Activated T-cell treated with anti-CD3 and anti-CD28 coated beads, Interleukin-2, amount 50 U/mL, for 1 hour (primary cell): ENCODE data around the gene DCST2.

ENCODE experiments used
- DNase-seq: peaks from one replicate; pipeline ENCODE4 v3.0.0-alpha.2; 2020

Gene DCST2

DNA sequence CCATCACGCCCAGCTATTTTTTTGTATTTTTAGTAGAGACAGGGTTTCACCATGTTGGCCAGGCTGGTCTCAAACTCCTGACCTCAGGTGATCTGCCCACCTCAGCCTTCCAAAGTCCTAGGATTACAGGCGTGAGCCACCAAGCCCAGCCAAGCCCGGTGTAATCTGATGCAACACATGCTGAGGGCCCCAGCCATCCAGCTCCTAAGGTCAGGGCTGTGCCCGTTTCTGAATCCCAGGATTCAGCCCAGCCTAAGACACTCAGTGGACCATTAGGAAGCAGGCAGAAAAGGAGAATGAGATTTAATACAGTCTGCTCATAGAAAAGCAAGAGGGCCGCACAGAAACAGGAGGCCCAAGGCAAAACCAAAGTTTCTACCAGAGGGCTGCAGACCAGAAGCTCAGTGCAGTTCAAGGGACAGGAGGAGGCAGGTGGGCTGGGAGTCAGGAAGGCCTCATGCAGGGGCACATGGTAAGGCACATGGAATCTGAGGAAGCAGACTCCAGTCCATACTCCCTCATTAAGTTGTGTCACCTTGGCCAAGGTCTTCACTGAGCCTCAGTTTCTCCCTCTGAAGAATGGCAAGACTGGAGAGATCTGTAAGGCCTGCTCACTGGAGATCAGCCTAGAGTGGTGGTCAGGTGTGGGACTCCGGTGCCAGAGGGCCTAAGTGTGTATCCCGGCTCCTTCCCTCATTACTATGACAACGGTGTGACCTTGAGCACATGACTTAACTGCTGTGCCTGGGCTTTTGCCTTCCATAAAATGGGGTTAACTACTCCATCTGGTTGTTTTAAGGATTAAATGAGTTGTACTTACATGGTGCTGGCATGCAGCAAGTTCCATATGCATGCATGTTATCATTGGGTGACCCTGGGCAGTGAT lies 15.1 kb upstream of the DCST2 start:
- DNase-seq = no peak

DNA sequence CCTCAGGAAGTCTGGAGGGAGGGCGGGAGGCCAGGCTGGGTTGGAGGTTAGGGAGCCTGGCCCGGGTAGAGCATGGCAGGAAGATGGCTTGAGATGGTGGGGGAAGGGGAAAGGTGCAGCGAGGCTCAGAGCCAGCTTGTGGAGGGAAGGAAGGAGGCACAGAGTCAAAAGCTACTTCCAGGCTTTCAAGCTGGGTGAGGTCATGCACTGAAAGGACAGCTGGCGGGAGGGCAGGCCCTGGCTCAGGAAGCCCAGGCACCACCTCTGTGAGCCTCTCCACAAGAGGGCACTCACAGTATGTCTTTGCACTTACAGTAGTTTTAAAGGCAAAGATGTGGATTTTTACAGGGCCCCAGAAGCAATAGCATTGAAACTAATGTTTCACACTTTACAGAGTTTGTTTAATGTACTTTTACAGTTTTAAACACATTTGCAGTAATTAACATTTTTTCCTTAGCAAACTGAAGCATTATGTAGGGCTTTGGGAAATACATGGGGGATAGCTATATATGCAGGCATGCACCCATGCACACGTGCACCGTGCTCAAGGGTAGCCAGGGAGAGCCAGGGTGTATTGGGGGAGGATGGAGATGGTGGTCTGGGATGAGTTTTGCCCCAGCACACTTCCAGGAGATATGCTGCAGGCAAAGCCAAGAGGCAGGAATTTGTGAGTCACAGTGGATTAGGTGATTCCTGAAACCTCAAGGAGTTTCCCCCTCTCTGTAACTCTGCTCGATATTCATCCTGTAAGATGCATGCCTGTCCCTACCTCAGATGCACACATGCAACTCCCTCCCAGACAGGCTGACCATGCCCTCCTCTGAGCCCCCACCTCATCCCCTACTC lies 11.5 kb upstream of the DCST2 start:
- peak; percentile 56 for DNase-seq

DNA sequence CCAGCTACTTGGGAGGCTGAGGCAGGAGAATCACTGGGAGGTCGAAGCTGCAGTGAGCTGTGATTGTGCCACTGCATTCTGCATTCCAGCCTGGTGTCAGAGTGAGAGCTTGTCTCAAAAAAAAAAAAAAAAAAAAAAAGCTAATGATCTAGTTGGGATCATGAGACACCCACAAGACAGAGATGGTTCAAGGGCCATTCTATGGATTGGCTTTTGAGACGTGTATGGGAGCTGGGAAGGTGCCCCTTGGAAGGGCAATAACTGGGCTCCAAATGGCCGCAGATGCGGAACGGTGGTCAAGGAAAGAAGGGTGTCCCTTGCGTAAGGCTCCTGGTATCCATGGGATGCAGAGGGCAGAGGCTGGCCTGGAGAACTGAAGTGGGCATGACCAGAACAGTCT lies 10.8 kb upstream of the DCST2 start:
- DNase-seq = no peak

DNA sequence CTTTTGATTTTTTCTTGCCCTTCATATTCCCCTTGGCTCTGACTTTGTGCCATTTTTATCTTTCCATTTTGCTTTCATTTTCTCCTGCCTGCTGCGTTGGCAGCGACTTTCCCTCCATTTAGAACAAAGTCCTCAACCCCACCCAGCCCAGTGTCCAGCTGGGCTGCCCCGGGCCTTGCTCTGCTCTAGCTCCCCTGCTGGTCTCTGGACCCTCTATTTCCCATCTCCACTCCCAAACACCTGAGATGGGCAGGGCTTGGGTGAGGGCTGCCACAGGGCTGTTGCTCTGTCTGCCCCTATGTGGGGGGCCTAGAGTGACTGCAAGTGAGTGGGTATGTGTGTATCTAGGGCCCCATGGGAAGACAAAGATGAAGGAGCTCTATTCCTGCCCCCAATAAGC lies 10.2 kb upstream of the DCST2 start:
- no peak for DNase-seq

DNA sequence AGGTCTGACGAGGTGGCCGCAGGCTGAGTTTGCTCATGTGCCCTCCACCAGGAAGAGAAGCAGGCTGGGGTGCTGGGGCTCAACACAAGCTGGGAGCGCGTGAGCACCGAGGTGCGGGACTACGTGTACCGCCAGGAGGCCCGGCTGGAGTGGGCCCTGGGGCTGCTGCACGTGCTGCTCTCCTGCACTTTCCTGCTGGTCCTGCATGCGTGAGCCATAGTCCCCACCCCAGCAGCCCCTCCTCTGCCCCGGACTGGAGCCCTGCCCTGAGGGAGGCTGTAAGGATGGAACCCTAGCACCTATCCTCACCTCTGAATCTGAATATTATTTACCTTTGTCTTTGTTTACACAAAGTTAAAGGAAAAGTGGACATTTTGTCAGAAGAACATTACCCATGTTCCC lies 9.7 kb upstream of the DCST2 start:
- DNase-seq = no peak

DNA sequence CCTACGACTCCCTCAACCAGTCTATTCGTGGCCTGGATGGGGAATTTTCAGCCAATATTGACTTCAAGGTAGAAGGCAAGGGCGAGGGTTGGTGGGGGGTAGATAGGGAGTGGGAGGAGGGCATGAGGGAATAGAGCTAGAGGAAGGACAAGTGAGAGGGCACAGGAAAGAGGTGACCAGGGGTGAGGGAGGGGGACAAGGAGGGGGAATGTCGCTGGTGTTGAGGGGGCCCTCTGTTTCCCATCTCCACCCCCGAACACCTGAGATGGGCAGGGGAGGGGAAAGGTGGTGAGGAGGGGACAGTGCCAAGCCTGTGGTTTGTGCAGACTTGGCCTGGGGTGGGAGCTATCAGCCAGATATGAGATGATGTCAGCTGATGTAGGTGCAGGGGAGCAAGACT lies 9.2 kb upstream of the DCST2 start:
- DNase-seq = no peak

DNA sequence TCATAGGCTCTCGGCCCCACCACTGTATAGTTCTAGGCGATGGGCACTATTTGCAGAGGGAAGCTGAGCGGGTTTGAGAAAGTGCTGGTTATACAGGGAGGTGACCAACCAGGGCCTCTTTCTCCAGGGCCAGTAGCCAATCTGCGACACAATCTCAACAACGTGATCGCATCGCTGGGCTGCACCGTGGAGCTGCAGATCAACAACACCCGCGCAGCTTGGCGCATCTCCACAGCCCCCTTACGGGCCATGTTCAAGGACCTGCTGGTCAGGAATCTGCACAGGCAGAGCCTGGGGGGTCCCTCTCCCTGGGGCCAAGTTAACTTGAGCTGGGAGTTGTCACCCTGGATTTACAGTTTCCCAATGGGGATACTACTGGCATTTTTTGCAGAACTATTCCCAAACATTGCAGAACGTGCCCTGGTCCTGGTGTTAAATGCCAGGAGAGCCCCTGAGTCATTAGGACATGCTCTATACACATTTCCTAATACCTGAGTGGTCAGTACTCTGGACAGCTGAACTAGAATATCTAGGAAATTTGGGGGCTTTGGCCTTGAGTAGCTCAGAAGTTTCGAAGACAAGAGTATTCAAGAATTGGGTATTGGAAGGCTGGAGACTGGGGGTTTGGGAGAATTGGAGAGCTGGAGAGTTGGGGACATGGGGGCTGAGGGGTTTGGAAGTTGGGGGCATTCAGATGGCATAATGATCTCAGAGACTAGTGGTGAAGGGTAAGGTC lies 6.9 kb upstream of the DCST2 start:
- DNase-seq = no peak

DNA sequence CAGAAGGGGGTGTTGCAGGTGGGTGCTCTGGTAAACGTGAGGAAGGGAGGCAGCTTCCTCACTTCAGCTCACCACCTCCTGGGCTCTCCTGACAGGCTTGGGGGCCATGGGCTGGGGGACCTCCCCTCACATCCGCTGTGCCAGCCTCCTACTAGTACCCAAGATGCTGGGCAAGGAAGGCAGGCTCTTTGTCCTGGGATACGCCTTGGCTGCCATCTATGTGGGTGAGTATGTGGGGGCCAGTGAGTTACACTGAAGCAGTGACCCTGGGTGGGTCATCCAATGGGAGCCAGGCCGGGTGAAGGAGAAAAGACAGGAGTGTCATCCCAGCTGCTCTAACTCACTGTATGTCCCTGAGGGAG lies 5.7 kb upstream of the DCST2 start:
- DNase-seq = no peak

DNA sequence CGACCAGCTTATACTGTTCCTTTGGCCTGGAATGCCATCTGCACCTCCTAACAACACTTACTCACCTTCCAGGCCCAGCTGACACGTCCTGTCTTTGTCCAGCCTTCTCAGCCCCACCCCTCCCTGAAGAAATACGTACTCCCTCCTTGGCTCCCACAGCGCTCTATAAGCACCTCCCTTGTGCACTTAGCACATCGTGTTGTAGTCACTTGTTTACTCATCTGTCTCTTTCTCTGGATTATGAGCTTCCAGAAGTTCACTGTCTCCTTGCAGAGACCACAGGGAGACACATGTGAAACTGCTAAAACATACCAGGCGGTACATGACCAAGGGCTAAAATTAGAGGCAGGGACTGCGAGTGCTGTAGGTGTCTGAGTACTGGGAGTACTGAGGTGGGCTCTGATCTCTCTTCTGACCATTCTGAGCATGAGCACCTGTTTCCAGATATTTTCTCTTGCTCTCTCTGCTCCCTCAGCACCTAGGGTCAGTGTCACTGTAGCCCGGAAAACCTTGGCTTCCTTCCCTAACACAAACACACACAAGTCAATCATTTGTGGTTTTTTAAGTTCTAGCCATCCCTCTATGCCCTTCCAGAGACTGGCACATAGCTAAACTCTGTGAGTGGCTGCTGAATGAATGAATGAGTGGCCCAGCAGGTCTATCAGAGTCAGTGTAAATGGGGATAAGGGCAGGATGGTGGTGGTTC lies 5.2 kb upstream of the DCST2 start:
- DNase-seq = no peak

DNA sequence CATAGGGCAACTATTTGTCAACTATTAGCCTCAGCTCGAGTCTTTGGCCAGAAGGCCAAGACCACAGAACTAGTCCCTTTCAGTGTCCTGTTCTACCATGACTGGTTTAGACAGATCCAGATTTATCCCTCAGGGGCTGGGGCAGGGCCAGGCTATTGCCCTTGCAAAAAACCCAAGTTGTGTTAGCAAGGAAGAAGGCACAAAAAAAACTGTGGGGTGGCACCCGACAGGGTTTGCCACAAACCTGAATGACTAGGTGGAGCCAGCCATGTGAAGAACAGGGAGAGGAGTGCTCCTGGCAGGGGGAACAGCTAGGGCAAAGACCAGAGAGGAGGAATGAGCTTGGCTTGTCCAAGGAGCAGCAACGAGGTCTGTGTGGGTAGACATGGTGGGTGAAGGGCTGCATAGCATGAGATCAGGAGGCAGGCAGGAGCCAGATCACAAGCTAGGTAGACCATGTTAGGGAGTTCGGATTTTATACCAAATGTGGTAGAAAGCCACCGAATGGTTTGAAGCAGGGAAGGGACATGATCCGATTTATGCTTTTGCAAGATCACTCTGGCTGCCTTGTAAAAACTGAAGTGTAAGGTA lies 4.4 kb upstream of the DCST2 start:
- DNase-seq = no peak

DNA sequence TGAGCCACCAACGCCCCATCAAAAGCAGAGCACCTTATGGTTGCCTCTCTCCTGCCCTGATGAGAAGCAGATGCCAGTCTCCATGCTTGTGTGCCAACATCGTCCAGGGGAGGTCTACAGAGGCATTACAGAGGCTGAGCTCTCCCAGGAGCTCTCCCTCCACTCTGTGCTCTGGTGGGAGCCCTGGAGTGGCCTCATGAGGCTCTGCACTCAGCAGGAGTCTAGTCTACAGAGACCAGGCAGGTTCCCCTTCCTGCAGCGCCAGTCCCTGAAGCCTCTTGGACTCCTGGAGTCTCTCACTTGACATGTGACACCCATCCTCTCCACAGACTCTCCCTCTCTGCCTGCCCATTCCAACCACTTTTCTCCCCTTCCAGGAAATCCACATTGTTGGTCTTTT lies 3.5 kb upstream of the DCST2 start:
- no peak for DNase-seq

DNA sequence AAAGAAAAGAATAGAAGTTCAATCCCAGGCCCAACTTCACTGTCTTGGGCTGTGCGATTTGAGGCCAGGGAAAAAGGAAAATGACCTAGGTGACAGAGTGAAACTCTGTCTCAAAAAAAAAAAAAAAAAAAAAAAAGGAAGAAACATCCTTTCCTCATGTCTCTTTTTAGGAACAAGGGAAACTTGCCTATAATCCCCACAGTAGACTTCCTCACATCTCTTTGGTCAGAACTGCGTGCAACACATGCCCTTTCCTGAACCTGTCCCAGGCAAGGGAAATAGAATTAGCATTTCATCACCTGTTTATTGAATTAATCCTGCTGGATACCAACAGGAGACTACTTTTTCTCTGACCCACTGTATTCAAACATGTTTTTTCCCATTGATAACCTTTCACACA lies 2.4 kb upstream of the DCST2 start:
- no peak for DNase-seq

DNA sequence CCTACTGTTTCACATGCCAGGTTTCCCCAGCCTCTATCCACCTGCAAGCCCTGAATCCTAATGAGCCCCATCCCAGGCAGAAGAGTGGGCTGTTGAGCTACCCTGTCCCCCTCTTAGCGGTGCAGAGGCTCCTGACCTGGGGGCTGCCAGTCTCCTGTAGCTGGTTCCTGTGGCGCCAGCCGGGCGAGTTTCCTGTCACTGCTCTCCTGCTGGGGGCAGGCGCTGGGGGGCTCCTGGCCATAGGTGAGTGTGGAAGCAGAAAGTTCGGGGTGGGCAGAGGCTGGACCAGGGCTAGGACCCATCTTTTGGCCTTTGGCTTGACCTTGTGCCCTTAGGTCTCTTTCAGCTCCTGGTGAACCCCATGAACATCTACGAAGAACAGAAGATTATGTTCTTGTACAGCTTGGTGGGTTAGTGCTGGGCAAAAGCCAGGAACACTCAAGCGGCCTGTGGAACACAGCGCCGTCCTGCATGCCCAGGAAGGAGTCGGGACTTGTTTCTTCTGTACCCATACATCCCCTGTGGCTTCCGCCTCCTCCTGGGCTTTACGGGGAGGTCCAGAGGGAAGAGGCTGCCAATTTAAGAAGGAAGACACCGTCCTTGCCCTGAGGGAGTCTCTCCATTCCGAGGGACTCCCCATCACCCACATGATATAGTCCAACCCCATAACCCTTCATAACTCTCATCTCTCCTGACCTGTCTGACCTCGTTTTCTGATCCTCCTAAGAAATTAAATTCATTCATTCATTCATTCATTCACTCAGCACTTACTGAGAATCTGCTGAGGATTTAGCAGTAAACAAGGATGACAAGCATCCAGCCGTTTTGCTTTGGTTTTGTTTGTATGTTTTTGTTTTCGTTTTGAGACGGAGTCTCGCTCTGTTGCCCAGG lies 982 bp upstream of the DCST2 start:
- DNase-seq = no peak

DNA sequence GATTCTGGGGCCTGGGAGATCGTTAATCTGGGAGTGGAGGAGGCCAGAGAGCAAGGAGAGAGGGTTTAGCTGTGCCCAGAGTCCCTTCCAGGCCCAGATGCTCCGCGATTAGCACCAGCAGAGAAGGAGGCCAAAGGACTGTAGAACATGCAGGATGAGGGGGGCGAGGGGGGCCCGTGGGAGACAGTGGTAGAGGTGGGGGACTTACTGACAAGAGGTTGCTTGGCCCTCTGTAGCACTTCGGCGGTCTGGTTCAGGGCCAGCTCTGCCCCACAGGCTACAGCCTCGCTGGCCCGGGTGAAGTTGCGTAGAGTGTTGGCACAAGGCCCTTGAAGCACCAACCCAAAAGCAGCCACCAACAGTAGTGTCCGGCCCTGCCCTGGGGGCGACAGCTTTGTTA lies 695 bp downstream of the DCST2 start:
- DNase-seq = no peak

DNA sequence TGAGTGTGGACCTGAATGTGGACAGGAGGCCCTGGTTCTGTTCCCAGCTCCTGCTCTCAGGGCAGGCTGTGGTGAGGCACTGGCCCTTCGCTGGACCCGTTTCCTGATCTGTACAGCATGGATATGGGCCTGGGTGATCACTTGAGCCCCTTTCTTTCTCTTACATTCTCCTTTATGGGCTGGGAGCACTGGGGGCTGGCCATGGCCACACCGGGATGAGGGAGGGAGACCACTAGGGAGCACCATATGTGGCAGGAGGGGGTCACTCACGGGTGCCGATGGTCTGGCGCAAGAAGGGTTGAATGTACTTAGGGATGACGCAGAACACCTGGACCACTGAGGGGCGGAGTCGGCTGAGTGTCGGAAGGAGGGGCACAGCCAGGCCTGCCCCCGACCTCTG lies 2.7 kb downstream of the DCST2 start:
- no peak for DNase-seq

DNA sequence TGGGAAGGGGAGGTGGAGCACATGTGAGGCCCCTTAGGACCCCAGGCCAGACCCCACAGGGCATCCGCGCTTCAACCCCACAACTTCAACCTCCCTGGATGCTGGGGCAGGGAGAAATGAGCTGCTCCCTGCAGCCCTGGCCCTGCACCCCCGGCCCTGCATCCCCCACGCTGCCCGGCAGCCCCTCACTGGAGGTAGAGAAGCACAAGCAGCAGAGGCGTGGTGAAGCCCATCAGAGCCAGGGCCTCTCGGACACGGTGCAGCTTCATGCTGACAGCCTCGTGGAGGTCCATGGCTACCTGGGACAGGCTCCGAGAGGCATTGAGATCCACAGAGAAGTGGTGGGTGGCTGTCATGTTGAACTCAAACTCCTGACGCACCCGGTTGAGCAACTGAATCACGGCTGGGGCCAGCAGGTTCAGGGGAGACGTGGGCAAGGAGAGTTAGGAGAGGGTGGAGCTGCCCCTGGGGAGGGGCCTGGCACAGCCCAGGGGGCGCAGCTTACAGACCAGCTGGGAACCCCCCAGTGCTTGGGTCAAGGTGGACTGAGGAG lies 3.3 kb downstream of the DCST2 start:
- DNase-seq = no peak

DNA sequence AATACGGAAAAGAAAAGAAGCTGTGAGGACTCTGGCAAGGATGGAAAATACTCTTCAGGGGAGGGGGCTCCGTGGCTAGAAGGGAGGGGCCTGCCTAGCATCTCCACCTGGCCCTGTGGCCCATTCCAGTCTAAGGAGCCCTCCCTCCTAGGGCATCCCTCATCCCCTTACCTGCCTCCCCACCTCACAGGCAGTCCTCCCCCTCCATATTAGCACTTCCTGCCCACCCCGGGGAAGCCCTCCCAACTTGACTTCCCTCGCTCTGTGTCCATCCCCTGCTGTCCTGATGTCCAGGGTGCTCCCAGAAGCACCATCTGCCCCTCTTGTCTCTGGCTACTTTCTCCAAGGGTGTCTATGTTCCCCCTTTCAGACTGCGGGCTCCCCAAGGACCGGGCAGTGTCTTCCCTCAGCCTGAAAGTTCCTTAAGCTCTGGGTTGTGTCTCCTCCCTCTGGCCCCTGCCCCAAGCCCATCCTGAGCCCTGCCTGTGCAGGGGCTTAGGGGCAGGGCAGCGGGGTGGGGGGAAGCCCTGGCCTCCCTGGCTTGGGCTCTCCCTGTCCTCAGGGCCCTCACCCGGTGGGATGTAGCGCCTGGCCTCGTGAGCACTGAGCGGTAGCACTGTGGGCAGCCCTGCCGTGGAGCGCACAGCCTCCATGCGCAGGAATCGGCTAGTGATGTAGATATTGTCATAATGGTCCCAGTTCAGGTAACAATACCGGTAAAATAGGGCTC lies 3.9 kb downstream of the DCST2 start:
- DNase-seq = no peak

DNA sequence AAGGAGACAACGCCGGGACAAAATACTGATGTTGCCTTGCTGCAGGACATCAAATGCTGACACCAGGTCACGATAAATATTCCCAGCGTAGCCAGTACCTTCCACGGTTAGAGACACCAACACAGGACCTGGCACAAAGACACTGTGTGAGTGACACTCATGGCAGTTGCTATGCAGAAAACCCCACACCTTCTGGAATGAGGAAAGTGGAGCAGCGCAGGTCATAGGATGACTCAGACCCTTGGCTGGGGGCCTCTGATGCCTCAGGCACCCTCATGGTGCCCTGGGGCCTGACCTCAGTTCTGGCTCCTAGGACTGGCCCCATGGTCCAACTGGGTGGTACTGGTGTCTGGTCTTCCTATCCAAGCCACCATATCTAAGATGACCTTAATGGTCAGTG lies 7.0 kb downstream of the DCST2 start:
- no peak for DNase-seq

DNA sequence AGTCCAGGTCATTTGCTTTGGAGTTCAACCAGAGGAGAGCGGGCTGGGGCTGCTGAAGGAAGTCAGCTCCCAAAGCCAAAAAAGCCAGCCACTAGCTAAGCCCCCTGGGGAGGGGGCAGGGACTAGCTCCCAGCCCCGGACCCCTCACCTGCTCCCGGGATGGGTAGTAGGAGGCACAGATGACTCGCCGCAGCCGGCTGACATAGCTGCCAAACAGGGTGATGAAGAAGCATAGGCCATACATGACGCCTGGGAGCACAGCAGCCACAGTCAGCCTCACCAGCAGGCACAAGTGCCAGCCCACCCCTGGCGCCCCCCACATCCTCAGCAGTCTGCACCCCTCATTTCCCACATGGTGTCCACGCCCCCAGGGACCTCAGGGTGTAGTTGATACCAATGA lies 7.4 kb downstream of the DCST2 start:
- DNase-seq = no peak

DNA sequence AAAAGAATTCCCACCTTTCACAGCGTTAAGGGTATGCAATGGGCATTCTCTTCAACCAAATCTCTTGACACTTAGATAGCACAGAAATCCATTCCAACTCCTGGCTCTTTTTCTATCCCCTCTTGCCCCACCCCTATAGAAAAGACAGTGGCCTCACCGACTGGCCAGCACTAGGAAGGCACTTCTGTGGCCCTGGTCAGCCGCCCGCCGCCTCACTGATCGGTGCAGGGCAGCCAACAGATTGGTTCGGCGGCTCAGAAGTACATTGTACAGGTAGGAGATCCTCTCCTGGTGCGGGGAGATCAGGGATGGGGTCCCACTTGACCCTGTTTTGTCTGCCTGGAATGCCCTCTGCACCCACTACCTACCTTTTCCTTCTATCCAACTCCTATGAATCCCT lies 9.3 kb downstream of the DCST2 start:
- no peak for DNase-seq

DNA sequence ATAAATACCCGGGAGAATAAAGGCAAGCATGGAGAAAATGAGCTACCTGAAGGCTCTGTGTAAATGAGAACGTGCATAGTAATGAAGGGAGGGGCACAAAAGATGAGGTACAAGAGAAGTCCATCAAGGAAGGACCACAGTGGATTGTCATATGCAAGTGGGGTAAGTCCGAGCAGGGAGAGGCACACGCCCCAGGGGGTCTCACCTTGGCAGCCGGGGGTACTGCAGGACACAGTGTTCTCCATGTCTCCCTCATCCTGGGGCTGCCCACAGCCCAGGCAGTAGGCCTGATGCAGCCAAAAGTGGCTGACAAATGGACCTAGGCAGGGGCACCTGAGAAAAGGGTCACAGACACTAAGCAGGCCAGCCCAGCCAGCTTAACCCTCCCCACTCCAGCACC lies 10.0 kb downstream of the DCST2 start:
- DNase-seq = no peak
